Lung (tissue), 12 donors: ENCODE measurements around the gene CPA5. TPM values are rescaled to one million over a fixed set of nuclear protein-coding genes. Genes with fewer than 3 reads are reported as not detected.

Source experiments
- ATAC-seq: fragments of 200-7000 bp; cut with Tn5 transposase; one replicate; pipeline ENCODE4 v1.9.1; 2020; ENCODE audit warnings: moderate number of reproducible peaks; ENCODE audit not compliant: insufficient read depth, low FRiP score
- DNase-seq, 3 donors: peaks; one replicate each; pipeline ENCODE4 v3.0.0-alpha.2; 2013 to 2017
- H3K27ac ChIP-seq, 2 donors: one replicate each; pipeline ENCODE4 v1.5.1; 2013; ENCODE audit warnings: mild to moderate bottlenecking in 2 of 2, moderate library complexity in 2 of 2, control low read depth in 1 of 2, inconsistent platforms in 1 of 2, low read depth in 1 of 2, low read length in 1 of 2
- H3K27me3 ChIP-seq, 3 donors: one replicate each; pipeline ENCODE4 v1.5.1; 2013; ENCODE audit warnings: low read length in 2 of 3; ENCODE audit not compliant: control insufficient read depth in 3 of 3, insufficient read depth in 3 of 3
- H3K36me3 ChIP-seq, 4 donors: one replicate each; pipeline ENCODE4 v1.5.1; 2013; ENCODE audit warnings: low read length in 4 of 4, mild to moderate bottlenecking in 1 of 4, moderate library complexity in 1 of 4; ENCODE audit not compliant: control insufficient read depth in 4 of 4, insufficient read depth in 4 of 4
- H3K4me1 ChIP-seq, 5 donors: one replicate each; pipeline ENCODE4 v1.5.1; 2013; ENCODE audit warnings: low read length in 5 of 5, mild to moderate bottlenecking in 2 of 5, moderate library complexity in 1 of 5; ENCODE audit not compliant: control insufficient read depth in 5 of 5, insufficient read depth in 5 of 5
- H3K4me3 ChIP-seq: one replicate; pipeline ENCODE4 v1.5.1; 2013; ENCODE audit warnings: mild to moderate bottlenecking, control low read depth, moderate library complexity
- H3K9ac ChIP-seq, 2 donors: one replicate each; pipeline ENCODE4 v1.5.1; 2013; ENCODE audit warnings: low read length in 2 of 2, control low read depth in 1 of 2; ENCODE audit not compliant: insufficient read depth in 1 of 2
- H3K9me3 ChIP-seq, 4 donors: one replicate each; pipeline ENCODE4 v1.5.1; 2013; ENCODE audit warnings: low read length in 3 of 4, mild to moderate bottlenecking in 1 of 4, moderate library complexity in 1 of 4; ENCODE audit not compliant: control insufficient read depth in 4 of 4, insufficient read depth in 3 of 4
- WGBS, 2 donors: extraction: QIAGEN DNeasy Blood & Tissue Kit; methylation state at CpG; one replicate each; pipeline ENCODE4 v1.1.7; 2013; 5-methylcytosine and 5-hydroxymethylcytosine counted together
- polyA plus RNA-seq, 2 donors: library from polyadenylated mRNA; stranded (reverse); fragments of 200-250 nt; gene quantifications; one replicate each; pipeline ENCODE4 v1.2.1, GENCODE V29; 2013
- total RNA-seq, 2 donors: library from RNA; depleted of rRNA in 1 of 2; stranded (reverse); fragments of >200 nt in 1 of 2; gene quantifications; one replicate each; pipeline ENCODE4 v1.2.1, GENCODE V29; 2014 to 2021
- TF ChIP-seq, protein P1 (sequence below): IDR thresholded peaks from 2 replicates; pipeline ENCODE4 v1.5.1; 2012; ENCODE audit warnings: mild to moderate bottlenecking; ENCODE audit errors: control extremely low read depth, extremely low read depth
- donor health status: control.
- donor health status: control.
- donor health status: Bipolar disorder and iron deficiency.
- donor health status: healthy.
- donor health status: DM: yes; HTN: yes; CAD: no.

CPA5 gene
- total and polyA plus RNA-seq, 4 donors = 0.08 to 0.10 TPM; not detected in 2

DNA sequence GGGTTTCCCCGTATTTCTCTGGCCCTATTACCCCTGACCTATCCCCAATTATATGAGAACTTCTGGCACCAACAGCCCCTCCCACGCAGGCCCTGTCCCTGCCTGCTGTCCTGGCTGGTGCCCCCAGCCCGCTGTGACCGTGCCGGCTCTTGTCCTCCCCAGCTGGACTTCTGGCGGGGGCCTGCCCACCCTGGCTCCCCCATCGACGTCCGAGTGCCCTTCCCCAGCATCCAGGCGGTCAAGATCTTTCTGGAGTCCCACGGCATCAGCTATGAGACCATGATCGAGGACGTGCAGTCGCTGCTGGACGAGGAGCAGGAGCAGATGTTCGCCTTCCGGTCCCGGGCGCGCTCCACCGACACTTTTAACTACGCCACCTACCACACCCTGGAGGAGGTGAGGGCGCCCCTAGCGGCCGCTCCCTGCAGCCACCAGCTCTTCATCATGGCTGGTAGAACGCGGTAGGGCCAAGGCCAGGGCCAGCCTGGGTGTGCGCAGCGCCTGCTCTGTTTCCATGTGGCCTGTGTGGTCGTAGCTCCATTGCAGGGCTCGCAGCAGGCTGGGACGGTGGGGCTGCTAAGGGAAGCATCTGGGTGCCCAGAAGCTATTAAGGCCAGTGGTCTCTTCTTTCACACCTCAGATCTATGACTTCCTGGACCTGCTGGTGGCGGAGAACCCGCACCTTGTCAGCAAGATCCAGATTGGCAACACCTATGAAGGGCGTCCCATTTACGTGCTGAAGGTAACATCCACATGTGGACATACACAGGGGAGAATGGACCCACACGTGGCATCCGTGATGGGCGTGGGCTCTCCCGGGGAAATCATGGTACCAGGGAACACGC, 37.1 kb downstream of the CPA5 start:
- H3K4me3 ChIP-seq = no peak overlapping the region
- peaks cover 0 to 20% (median 9%) of the 10 kb centered on the region in 5 donors for H3K4me1 ChIP-seq
- no peaks in the 10 kb centered on the region for H3K36me3 ChIP-seq
- WGBS, 2 donors = 92 to 94% methylated on average over 41 of the region's 41 CpGs
- DNase-seq (peak in 1 of 3 donors; percentile 10), ATAC-seq (no peak)
- no peaks in the 10 kb centered on the region for H3K27me3 ChIP-seq
- peaks cover 0 to 4% (median 0%) of the 10 kb centered on the region in 4 donors for H3K9me3 ChIP-seq
- no peak overlapping the region for H3K27ac ChIP-seq
- TF ChIP-seq, protein P1, sequence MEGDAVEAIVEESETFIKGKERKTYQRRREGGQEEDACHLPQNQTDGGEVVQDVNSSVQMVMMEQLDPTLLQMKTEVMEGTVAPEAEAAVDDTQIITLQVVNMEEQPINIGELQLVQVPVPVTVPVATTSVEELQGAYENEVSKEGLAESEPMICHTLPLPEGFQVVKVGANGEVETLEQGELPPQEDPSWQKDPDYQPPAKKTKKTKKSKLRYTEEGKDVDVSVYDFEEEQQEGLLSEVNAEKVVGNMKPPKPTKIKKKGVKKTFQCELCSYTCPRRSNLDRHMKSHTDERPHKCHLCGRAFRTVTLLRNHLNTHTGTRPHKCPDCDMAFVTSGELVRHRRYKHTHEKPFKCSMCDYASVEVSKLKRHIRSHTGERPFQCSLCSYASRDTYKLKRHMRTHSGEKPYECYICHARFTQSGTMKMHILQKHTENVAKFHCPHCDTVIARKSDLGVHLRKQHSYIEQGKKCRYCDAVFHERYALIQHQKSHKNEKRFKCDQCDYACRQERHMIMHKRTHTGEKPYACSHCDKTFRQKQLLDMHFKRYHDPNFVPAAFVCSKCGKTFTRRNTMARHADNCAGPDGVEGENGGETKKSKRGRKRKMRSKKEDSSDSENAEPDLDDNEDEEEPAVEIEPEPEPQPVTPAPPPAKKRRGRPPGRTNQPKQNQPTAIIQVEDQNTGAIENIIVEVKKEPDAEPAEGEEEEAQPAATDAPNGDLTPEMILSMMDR = no peak
- no peak overlapping the region for H3K9ac ChIP-seq

GRCh38 chr7:130383187-130383980, 38.8 kb downstream of the CPA5 start:
- TF ChIP-seq, protein P1 = no peak
- peaks cover 0 to 20% (median 9%) of the 10 kb centered on the region in 5 donors for H3K4me1 ChIP-seq
- ATAC-seq = no peak
- peaks cover 0 to 4% (median 0%) of the 10 kb centered on the region in 4 donors for H3K9me3 ChIP-seq
- 92 to 96% methylated on average over 18 of the region's 18 CpGs for WGBS, 2 donors
- H3K36me3 ChIP-seq = no peaks in the 10 kb centered on the region
- H3K4me3 ChIP-seq = no peak overlapping the region
- H3K27me3 ChIP-seq = no peaks in the 10 kb centered on the region
- no peak overlapping the region for H3K9ac ChIP-seq
- DNase-seq = no peak
- no peak overlapping the region for H3K27ac ChIP-seq

DNA sequence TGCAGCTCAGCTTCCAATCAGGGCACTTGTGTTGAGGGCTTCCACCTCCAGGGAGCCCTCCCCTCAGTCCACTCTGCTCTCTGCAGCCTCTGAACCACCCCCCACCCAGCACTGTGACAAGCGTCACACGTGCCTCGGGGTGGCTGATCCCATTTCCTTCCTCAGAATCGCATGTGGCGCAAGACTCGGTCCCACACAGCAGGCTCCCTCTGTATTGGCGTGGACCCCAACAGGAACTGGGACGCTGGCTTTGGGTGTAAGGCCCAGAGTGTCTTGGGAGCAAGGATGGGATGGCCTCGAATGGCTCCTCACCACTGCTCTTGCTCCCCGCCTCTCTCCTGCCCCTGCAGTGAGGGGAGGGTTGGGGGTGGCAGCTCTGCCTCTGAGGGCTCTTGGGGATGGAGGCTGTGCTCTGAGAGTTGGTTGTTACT, 39.8 kb downstream of the CPA5 start:
- no peak for DNase-seq
- 30 to 60% methylated on average over 10 of the region's 10 CpGs for WGBS, 2 donors

More for the DNA sequence above, 39.8 kb downstream of the CPA5 start:
- ATAC-seq = no peak
- TF ChIP-seq, protein P1 = no peak
- H3K36me3 ChIP-seq = no peaks in the 10 kb centered on the region
- H3K4me3 ChIP-seq = no peak overlapping the region
- H3K4me1 ChIP-seq = peaks cover 0 to 19% (median 9%) of the 10 kb centered on the region in 5 donors
- no peaks in the 10 kb centered on the region for H3K27me3 ChIP-seq
- no peak overlapping the region for H3K27ac ChIP-seq
- H3K9me3 ChIP-seq = peaks cover 0 to 4% (median 0%) of the 10 kb centered on the region in 4 donors
- H3K9ac ChIP-seq = no peak overlapping the region
